Activated CD4-positive, alpha-beta T cell treated with anti-CD3 and anti-CD28 coated beads, Interleukin-2, amount 50 U/mL, for 16 hours (primary cell): Measurements from ENCODE around the gene SLIT3.
"Not testable (repeated sequence)": the region's sequence is repeated elsewhere in the genome, so short reads cannot be mapped to it uniquely, and the experiment has no call there.

Source experiments
- DNase-seq: peaks from one replicate; pipeline ENCODE4 v3.0.0-alpha.2; 2020

The SLIT3 gene

GRCh38 chr5:169216866-169217265, 84.1 kb downstream of the SLIT3 start:
- no peak for DNase-seq

DNA sequence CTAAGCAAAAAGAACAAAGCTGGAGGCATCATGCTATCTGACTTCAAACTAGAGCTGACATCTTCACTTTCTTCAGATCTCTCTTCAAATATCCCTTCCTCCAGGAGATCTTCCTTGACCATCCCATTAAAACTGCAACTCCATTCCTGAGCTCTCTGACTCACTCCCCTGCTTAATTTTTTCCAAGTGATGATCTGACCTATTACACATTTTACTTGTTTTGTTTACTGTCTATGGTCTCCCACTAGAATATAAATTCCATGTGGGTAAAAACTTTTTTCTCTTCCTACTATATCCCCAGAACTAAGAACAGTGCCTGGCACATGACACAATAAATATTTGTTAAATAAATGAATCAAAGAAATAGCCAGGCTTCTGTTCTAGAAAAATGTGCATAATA, 87.5 kb downstream of the SLIT3 start:
- DNase-seq, result no peak

- DNase-seq, result not testable (repeated sequence)
Observed at GRCh38 chr5:169211761-169212160, 89.2 kb downstream of the SLIT3 start.

DNA sequence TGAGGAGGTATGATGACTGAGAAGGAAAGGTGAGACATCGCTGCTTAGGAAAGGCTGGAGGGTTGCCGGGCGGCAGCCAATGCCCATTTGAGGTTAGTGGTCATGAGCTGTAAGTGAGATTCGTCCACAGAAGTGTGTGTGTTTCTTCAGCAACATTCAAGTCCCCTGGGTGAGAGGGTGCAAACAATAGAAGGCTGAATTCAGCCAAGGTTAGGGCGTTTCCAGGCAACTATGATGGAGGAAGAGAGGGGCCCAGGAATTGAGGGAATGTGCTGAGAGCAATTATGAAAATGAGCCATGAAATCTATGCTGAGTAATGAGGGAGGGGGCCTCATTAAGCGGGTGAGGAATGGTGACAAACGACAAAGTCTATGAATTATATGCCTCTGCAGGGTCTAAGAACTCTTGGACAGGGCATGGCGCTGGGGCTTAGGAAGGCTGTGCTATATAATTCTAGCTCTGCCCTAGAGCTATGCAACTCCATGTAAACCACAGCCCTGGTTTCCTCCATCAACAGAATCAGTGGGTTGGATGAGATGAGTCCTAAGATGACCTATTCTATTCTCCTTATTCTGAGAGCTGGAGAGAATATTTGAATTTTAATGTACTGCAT, 96.0 kb downstream of the SLIT3 start:
- no peak for DNase-seq

DNA sequence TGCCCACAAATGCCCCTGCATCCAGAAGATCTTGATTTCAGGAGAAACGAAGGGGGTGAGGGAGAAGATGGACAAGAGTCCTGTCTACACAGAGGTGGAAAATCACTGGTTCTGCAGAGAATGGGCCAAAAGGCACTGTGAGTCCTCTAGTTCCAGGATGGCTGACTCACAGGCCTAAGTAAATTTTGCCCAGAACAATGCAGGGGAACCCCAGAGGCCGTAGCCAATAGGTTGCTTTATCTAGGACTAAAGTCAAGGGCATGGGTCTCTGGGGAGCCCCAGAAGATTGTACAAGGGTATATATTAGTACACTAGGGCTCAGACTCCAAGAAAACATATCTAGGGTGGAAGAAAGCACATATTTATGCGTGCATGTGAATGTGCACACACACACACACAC, 98.0 kb downstream of the SLIT3 start:
- DNase-seq, result no peak

GRCh38 chr5:169201597-169201996, 99.3 kb downstream of the SLIT3 start:
- no peak for DNase-seq

- DNase-seq, result no peak
Observed at GRCh38 chr5:169200125-169200778, 100.7 kb downstream of the SLIT3 start.

DNA sequence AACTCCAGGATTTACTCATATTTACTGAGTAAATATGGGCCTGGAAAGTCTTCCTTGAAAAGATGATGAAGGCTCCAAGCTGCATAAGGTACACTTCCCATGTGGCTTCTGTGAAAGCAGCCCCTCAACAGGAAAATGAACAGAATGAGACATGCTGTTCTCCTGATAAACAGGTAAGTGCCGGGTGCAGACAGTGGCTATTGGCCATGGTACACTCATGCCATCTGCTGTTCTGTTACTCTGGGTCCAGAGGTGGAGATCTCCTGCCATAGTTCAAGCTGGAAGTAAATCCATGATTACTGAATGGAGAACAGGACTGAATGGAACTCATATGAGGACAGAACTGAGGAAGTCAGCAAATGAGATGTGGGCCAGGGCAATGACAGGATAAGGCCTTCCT, 103.6 kb downstream of the SLIT3 start:
- no peak for DNase-seq

- DNase-seq, result no peak
Observed at GRCh38 chr5:169196059-169196458, 104.9 kb downstream of the SLIT3 start.

GRCh38 chr5:169195601-169196000, 105.3 kb downstream of the SLIT3 start:
- DNase-seq, result no peak

DNA sequence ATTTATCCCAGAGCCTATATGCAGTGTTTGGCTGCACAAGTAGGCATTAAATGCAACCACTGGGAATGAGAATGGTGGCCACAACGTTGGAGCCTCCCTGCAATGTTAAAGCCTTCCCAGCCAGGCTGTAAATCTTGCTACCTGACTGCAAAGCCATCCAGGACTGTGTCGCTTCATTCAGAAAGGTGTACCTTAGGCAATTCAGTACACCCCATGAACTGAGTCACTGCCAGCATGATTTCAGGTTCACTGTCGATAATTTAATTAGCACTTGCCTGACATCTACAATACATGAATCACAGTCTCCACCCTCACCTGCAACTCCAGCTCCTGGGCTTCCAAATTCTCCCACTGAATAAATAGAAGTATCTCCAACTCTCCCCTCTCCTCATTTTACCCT, 108.4 kb downstream of the SLIT3 start:
- no peak for DNase-seq

GRCh38 chr5:169190849-169191248, 110.1 kb downstream of the SLIT3 start:
- no peak for DNase-seq

DNA sequence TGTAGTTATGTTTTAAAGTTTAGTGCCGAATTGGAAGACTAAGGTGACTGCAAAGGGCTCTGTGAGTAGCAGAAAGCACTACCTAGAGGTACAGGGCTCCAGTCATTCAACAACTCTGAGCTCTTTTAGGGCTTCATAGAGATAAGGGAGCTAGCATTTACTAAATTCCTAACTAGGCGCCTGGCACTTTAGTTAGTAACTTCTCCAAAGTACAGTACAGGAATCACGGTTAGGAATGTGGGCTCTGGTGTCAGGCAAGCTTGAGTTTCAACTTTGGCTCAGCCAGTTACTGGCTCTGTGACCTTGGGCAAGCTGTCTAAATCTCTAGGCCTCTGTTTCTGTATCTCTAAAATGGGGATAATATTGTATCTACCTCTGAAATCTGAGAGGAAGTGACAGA, 115.3 kb downstream of the SLIT3 start:
- no peak for DNase-seq

DNA sequence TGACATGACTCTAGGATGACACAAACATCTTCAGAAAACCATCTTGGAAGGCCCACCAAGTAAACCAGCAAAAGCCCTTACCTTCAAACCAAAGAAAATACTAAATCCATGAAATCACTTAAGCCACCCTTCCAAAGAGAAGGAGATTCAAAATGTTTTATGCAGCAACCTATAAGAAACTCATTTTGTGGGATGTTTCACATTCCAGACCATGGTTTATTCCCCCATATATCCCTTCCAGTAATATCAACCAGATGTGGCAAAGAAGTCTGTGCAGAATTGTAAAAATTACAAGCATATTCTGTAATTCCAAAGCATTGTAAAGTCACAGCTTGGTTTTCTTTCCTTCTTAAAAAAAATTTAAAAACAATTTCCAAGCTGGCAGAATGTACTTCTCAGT, 117.4 kb downstream of the SLIT3 start:
- DNase-seq, result no peak

- no peak for DNase-seq
Observed at GRCh38 chr5:169182797-169183196, 118.1 kb downstream of the SLIT3 start.

DNA sequence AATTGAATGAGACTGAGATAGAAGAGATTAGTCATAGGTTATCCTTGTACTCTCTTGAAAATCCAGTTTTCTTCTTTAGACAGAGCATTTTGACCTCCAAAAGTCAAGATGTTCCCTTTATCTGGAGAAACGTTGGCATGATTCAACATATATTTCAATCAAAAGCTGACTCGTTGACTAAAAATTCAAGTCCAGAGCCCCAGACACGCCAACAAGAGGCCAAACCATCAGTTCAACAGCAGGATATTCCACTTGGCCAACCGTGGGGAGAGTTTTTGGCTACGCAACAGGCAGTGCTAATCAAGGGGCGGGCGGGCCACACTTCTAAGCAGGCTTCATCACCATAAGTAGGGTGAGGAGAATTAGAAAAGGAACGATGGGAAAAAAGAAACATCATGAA, 119.1 kb downstream of the SLIT3 start:
- no peak for DNase-seq

- no peak for DNase-seq
Observed at GRCh38 chr5:169178754-169179153, 122.2 kb downstream of the SLIT3 start.

DNA sequence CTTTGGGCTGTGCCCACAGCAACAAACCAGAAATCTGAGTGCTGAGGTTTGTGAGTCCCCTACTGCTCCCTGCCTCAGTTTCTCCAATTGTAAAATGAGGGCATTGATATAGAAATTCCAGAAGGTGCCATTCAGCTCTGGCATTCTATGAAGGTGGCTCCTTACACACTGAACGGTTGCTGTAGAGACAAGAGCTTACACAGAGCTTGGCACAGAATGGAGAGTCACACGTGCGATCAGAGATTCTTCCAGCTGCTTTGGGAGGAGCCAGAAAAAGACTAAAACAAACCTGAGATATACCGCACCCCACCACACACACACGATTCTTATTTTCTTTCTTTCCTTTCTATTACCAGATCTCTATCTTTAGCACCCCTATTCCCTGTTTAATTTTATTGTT, 122.7 kb downstream of the SLIT3 start:
- no peak for DNase-seq

DNA sequence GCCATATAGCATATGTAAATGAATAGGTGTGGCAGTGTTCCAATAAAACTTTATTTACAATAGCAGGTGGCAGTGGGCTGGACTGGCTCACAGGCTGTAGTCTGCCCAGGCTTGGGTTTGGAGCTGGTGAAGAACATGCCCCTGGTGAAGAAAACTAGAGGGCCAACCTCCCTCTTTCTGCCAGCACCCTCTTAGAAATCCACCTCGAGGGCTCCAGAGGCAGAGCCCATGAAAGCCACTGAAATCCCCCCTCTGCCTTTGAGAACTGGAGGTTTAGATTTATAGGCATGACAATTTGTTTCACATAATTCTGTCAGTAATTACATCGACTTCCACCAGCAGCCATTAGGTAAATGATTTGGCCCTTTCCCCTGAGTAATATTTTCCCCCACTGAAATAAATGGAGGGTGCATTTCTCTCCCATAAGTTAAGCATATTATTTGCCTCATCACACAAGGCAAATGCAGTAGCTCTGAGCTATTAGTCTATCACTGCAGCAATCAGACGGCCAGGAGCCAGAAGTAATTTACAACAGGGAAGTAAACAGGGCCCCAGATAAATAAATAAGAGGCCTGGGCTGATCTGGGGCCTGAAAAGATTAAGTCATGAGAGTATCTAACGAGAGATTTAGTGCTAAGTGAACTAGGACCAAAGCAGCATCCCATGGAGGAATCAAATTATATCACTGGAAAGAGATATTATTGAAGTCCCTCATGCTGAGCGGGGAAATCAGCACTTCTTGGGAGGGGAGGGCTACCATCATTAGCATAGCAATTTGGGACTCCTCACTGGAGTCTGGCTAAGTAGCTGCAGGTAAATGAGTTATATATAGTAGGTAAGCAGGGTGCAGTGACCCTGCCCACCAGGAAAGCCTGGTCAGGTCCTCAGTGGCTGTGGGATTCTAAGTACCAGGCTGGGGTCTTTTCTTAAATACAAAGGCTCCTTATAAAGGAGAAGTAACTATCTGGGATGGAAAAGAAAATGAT, 123.9 kb downstream of the SLIT3 start:
- no peak for DNase-seq

- DNase-seq, result no peak
Observed at GRCh38 chr5:169175733-169176132, 125.2 kb downstream of the SLIT3 start.

DNA sequence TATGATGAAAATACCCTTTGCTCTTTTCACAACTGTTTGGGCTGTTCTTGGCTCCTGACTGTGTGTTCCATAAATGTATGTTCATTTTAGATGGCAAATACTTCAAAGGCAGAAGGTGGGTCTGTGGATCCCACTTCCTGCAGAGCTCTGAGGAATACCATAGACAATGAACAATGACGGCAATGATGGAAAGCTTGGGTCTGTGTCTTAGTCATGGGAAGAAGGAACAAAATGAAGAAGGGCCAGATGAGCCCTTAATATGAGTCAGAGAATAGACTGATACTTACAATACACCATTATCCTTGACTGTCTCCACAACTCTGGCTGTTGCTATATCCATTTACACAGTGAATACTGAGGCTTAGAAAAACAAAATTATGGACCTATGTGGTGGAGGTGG, 126.0 kb downstream of the SLIT3 start:
- no peak for DNase-seq

DNA sequence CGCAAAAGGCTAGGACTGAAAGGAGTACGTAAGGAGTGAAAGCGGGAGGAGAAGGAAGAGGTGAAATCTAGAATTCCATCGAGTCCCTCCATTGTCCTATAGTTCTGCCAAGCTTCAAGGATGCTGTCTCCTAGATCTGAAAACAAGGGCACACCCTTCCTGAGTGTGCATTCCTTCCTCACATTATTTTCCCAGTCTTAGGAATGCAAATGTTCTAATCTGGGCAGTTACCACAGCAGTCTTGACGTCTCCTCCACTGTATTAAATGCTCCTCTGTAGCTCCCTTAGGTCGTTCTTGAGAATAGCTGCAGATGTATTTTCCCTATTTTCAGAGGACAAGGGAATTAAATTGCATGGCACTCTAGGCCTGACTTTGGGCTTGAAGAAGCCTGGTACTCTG, 127.6 kb downstream of the SLIT3 start:
- DNase-seq, result no peak

- no peak for DNase-seq
Observed at GRCh38 chr5:169171515-169171914, 129.4 kb downstream of the SLIT3 start.

- DNase-seq, result no peak
Observed at GRCh38 chr5:169169783-169170182, 131.2 kb downstream of the SLIT3 start.
